HG03460 (cell line): ENCODE data around the gene CDYL.

Experiments used
- ATAC-seq: cut with Tn5 transposase; IDR thresholded peaks from one replicate; pipeline ENCODE4 v1.9.1; 2021; ENCODE audit not compliant: unreplicated experiment

CDYL gene

DNA sequence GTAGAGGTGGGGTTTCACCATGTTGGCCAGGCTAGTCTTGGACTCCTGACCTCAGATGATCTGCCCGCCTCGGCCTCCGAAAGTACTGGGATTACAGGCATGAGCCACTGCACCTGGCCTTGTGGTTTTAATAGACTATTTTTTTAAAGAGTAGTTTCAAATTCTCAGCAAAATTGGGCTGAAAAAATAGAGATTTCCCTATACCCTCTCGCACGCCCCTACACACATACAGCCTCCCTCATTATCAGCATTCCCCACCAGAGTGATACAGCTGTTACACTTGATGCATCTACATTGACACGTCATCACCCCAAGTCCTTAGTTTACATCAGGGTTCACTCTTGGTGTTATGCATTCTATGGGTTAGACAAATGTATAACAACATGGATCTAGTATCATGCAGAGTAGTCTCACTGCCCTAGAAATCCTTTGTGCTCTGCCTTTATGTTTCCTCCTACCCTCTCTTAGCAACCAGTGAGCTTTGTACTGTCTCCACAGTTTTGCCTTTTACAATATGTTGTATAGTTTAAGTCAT is 103.6 kb downstream of the CDYL start:
- ATAC-seq, result no peak

DNA sequence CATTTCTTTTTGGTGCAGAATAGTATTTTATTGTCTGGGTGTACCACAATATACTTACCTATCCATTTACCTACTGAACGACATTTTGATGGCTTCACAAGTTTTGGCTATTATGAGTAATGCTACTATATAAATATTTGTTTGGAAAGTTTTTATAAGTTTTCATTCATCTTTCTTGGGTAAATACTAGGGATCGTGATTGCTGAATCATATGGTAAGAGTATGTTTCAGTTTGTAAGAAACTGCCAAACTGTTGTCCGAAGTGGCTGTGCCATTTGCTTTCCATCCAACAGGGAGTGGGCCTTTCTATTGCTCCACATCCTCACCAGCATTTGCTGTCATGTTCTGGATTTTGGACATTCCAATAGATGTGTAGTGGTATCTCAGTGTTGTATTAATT is 104.2 kb downstream of the CDYL start:
- no peak for ATAC-seq

DNA sequence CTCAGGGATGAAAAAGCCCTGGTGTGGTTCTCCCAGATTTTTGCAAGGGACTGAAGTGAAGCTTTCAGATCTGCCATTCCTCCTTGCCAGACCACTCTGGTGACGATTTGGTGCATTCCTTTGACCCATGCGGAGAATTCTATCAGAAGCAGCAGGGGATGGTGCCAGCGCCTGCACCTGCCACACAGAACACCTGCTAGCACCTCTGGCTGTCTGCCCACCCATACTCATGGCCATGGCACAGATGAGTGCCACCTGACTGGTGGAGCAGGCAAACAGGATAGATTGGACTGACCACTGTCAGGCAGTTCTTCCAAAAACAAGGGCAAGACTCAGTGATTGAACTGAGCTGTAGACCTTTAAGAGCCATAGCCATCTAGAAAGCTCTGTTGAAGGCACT is 107.1 kb downstream of the CDYL start:
- ATAC-seq, result no peak

DNA sequence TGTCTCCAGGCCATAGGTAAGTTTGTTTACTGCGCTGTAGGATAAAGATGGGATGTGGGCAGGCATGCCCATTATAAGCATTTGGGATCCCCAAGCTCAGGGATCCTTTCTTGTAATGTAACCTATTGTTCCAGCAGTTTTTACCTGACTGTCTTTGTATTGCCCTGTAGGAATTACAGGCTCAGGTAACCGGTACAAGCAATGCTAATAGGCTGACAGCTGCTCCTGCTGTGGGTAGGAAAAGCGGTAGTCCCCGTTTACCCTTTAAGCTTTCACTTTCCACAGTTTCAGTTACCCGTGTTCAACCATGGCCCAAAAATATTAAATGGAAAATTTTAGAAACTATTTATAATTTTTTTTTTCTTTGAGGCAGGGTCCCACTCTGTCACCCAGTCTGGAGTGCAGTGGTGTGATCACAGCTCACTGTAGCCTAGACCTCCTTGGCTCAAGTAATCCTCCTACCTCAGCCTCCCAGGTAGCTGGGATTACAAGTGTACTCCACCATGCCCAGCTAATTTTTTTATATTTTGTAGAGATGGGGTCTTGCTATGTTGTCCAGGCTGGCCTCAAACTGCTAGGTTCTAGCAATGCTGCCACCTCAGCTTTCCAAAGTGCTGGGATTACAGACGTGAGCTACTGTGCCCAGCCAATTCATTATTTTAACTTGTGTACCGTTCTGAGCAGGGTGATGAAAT is 108.6 kb downstream of the CDYL start:
- ATAC-seq, result no peak

DNA sequence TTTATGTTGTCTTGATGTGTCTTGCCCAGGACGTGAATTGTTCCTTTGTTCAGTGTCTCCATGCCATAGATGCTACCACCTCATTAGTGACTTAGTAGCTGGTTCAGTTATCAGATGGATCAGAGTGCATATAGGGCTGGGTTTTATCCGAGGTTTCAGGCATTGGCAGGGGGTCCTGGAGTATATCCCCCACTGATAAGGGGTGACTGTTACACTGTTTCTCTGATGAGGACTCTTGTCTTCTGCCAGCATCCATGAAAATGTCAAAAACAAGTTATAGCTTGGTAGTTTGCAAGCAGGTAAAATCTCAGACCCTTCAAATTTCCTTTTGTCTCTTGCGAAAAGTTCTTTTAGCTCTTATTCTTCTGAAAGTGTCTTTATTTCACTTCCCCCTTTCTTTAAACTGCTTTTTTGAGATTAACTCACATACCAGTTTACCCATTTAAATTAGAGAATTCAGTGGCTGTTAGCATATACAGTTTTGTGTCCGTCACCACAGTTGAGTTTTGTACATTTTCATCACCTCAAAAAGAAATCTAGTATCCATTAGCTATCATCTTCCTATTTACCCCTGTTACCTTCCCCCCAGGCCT is 109.2 kb downstream of the CDYL start:
- ATAC-seq, result no peak

DNA sequence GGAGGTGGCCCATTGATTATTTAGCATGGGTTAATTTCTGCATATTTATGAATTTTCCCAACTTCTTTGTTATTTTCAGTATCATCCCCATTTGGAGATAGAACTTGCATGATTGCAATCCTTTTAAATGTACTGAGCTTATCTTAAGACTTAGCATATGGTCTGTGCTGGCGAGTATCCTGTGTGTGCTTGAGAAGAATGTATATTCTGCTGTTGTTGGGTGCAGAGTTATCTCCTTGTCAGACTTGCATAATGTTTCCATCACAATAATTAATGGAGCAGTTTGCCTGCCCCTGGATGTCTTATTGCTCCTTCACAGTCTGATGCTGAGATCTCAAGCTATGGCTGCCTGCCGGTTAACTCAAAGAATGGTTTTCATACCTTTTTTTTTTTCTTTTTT is 112.6 kb downstream of the CDYL start:
- ATAC-seq, result no peak

DNA sequence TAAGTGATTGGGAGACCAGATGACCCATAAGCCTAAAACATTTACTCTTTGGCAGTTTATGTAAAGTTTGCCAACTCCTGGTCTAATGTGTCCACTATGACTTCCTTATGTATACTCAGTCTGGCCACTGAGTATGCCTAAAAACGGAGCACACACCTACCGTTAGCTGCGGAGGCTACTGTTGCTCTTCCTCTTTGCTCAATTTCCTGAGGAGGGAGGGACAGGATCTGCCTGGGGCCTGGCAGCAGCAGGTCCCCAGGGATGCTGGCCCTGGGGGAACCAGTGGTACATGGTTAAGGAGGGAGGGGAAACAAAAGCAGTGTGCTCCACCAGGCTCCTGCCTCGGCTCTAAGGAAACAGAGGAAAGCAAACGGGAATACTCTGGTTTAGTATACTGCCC is 113.5 kb downstream of the CDYL start:
- no peak for ATAC-seq

DNA sequence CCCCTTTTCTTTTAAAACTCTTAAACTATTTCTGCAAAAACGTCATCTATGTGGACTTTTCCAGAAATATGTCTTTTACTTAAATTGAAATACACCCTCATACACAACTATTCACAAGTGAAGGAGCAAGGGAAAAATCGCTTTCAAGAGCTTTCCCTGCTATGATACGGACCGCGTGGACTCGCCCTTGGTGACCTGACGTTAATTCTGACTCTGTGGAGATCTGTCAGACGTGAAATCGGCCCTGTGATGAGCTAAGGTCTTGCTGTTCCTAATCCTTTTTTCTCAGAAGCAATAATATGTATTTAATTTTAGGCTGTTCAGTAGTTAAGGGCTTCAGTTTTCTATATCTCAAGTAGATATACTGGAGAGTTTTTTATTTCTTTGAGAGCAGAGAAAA is 114.0 kb downstream of the CDYL start:
- ATAC-seq, result no peak

DNA sequence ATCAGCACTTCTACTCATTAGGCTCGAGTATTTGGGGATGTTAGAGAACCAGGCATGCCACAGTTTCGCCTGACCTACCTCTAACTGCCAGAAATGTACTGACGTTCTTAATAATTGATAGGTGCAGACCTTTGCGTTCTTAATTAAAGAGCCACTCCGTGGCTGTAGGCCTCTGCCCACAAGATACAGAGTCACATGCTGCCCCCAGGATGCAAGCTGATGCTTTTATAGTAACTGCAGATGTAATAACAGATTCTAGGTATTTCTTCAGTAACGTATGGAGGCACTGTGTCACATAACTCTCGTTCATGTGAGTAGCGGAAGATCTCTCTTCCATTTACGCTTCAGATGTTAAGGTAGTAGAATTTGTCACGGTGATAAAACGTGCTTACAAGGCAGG is 114.4 kb downstream of the CDYL start:
- ATAC-seq, result no peak

DNA sequence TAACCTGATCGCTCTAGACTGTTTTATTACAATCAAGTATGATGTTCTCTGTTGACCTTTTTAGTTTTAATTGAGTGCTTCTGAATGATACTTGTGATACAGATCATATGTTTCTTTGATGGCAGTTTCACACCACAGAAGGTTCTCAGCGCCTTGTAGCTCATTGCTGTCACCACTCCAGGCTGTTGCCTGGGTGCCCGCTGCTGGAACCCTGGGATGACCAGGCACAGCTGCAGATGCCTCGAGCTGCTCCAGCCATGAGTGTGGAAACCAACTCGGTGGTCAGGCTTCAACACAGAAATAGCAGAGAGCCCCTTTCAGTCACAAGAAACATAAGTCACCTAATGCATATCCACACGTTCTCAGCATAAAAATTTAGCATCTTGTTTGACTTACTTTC is 114.9 kb downstream of the CDYL start:
- no peak for ATAC-seq

DNA sequence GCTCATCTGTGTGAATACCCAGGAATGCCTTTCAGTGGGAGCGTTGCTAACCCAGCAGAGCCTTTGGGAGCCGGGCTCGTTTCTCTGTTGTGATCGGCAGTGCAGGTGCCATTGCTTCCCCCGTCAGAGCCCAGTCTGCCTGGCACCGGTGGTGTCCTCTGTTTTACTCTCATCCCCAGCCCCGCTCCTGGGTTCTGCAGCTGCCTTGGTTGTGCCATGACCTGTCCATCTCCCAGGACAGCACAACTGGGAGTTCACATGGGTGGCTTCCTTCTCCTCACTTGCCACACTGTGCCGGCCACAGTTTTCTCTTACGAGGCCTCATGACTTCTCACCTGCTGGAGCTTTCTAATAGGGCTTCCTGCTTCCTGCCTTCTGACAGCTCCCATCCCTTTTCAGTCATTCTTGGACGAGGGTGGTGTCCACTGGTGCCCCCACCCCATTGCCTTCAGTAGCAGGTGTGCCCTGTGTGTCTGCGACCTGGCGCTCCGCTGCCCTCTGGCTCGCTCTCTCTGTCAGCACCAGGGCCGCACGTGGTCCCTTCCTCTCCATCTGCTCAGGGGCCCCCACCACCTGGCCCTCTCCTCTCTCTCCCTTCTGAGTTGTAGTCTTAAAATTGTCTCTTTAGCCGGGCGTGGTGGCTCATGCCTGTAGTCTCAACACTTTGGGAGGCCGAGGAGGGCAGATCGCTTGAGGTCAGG is 116.7 kb downstream of the CDYL start:
- no peak for ATAC-seq

DNA sequence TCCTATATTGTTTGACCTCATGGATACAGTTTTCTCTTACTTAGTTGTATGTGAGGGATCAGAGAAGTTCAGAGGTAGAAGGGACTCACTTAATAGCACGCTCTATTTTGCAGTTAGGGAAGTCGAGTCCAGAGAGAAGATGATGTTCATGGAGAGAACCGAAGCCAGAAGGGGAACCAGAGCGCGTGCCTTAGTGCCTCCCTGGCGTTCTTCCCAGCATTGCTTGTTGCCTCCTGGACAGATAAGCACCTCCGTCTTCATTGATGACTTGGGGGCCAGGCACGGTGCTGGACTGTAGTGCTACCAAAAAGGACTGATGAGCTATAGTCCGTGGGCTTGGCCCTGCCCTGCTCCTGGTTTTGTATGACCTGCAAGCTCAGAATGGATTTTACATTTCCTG is 117.8 kb downstream of the CDYL start:
- no peak for ATAC-seq

DNA sequence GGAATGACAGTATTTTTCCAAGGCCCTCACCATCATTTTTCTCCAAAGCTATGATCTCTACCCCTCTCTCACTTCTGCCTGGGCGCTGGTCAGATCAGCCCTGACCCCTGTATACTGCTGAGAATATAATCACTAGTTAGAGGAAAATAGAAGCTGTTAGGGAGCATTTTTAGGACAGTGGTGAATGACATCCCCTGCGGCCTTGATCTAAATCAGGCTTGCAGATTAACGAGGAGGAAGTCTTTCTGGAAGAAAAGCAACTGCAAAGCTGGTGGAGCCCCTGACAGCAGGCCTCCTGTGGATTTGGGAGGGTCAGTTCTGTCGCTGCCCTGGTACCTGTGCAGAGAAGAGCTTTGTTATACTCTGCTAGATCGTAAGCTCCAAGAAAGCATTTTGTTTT is 119.8 kb downstream of the CDYL start:
- ATAC-seq, result no peak

DNA sequence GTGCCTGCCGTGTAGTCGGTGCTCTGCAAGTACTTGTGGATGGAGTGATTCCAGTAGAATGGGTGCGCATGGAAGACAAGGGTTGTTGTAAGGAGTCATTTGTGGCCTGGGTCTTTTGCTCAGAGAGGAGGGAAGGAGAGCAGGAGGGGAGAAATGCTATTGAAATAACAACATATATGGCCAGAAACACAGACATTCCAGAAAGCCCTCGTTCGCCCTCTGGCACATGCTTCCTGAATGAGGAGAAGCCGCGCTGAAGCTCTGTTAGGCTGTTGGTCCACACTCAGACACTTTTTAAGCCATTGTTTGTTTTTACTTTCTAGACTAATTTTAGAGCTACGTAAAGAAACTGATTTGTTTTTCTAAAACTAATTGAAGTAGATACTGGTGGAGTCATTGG is 120.2 kb downstream of the CDYL start:
- no peak for ATAC-seq

DNA sequence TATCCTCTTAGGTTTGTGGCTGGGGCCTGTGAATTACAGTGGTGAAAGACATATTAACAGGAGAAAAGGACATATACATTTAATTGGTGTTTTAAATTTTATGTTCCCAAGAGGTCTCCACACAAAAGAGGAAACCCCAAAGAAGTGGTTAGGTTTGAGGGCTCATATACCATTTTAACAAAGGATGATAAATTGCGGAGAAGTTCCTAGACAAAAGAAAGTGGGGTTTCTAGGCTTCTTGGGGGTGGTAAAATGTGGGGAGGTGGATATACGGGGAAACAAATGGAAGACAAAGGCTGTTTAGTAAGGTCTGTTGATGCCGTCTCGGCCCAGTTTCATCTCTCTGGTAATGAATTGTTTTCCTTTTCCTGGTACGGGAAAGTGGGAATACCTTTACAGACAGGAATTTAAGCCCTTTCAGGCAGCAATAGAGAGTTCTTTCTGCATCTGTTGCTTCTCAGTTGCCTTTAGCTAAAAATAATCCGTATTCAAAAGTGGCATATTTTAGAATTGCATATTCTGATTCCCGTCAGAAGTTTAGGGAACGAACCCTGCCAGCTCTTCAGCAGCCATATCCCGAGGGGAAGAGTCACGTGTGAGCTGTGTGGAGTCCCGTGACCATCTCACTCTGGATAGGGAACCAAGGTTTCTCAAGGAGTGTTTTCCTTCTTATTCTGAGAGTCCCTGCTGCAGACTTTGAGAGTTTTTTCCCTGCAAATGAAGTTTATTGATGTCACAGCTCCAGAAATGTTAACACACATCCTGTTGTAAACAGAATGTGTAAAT is 123.2 kb downstream of the CDYL start:
- no peak for ATAC-seq

DNA sequence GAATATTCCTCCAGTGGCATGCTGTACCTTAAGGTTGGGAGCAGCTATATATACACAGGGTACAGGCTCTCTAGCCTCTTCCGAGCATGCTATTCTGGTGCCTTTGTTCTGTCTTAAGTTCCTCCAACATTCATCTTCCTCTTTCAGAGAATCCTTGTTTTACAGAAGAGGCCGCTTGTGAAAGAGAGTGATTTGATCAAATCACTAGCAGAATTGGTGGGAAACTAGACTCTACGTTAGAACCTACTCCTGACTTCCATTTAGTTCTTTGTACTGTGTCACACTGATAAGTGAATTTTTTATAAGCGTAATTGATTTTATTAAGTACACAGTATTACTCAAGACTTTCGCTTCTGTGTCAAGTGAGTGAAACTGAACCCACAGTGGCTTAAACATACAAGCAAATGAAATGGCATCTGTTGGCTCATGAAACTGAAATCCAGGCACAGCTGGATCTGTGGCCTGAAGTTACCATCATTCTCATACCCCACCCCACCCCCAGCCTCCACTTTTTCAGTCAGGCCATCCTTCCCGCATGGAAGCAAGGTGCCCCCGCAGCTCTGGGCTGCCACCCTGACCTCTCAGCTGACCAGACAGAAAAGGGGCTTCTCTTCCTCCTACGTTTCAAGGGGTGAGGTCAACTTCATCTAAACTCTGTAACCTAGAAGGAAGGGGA is 125.3 kb downstream of the CDYL start:
- ATAC-seq, result no peak

DNA sequence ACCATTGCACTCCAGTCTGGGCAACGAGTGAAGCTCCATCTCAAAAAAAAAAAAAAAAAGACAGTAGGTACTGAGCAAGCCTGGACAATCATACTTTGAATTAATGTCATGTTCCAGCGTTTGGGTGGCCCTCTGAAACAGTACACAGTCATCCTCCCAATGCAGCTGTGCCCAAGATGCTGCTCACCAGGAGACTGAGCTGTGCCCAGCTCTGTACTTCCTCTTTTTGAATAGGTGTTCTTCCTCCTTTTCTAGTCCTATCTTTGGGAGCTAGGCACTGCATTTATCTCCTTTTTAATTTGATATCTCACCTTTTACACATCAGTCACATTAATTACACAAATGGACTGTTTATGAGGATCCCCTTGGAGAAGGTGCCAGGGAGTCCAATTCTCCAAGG is 126.2 kb downstream of the CDYL start:
- no peak for ATAC-seq

DNA sequence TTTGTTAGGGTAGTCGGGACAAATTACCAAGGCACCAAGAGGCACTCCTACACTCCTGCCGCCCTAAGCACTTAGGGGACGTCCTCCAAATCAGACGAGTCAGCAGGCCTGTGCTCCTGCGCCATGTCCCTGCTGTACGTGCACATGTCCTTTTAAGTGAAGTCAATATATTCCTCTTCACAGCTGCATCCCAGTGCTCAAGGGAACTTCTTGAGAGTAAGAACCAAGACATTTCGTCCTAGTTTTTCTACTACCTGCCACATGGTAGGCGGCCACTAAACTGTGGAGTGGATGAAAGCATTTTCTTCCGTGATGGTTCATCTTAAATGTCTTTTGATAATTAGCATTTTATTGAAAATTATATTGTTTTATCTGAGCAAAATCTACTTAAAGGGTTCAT is 126.9 kb downstream of the CDYL start:
- ATAC-seq, result no peak

DNA sequence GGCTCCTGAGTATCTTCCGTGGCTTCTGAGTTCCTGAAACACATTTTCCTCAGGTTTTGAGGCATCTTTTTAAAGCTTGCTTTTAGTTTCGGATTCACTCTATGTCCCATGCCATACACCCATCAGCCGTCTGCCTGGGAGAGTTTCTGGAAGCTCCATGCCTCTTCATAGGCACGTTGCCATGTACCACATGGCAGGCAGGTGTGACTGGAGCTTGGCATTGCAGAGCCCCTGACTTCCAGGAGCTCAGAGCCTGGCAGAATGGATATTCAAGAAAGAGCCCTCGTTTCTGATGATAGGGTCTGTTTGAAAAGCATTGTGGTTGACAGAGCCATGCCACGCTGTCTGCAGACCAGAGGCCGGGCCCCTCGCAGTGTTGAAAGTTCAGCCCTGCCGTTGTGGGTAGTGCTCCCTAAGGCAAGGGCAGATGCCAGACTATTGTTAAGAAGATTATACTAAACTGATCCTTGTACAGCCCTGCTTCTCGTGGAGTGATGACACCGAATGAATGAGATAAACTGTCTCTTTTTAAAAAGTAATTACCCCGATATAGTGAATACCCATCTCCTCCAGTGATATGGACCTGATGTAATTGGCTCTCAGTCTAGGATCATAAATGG is 127.7 kb downstream of the CDYL start:
- ATAC-seq, result no peak

DNA sequence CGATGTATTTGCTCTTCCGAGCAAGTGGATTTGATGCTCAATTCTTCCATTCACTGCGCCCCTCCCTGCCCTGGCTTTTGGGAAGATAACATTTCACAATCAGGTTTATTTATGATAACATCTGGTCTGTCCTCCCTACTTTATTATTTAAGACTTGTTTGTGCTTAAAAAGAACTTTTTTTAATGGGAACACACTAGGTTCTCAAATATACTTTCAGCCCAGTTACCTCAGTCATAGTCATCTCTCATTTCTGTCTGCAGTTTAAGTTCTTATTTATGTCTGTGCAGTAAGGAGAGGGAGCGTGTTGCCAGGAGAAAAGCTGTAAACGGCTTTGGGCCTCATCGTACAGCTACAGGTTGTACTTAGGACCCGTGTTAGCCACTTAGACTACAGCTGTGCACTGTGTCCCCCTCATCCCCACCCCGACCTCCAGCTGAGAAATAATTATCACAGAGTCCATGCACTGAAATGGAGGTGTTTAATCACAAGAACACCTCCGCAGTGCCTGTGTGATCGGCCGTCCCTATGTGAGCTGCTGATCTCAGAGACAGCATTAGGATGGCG is 128.3 kb downstream of the CDYL start:
- no peak for ATAC-seq
